OCI-LY1 (cell line): ENCODE data around the gene PKIG.
"Not testable (repeated sequence)": the region's sequence is repeated elsewhere in the genome, so short reads cannot be mapped to it uniquely, and the experiment has no call there.

Experiments
- H2AFZ ChIP-seq: fragments of 200-600 bp; sonication (generic), shearing (Covaris generic); 2 replicates; pipeline ENCODE4 v1.6.0; 2014; ENCODE audit warnings: antibody characterized with exemption, mild to moderate bottlenecking, low read length
- H3F3A ChIP-seq: fragments of 200-600 bp; sonication (generic), shearing (Covaris generic); 2 replicates; pipeline ENCODE4 v1.6.0; 2014; ENCODE audit warnings: mild to moderate bottlenecking, antibody characterized with exemption, low read length, moderate library complexity; ENCODE audit not compliant: insufficient read depth
- H3K27ac ChIP-seq: fragments of 200-600 bp; sonication (generic); 2 replicates; pipeline ENCODE4 v1.5.1; 2014; ENCODE audit warnings: low read length, mixed run types, mild to moderate bottlenecking, low read depth; ENCODE audit not compliant: poor library complexity, severe bottlenecking
- H3K27me3 ChIP-seq: fragments of 200-600 bp; sonication (generic); 2 replicates; pipeline ENCODE4 v1.6.0; 2014; ENCODE audit warnings: antibody characterized with exemption, mild to moderate bottlenecking, low read length, moderate library complexity; ENCODE audit not compliant: insufficient read depth
- H3K36me3 ChIP-seq: fragments of 200-600 bp; sonication (generic); 2 replicates; pipeline ENCODE4 v1.6.1; 2014; ENCODE audit warnings: mild to moderate bottlenecking, antibody characterized with exemption, low read length, moderate library complexity, mixed read lengths; ENCODE audit not compliant: insufficient read depth
- H3K4me1 ChIP-seq: fragments of 200-600 bp; sonication (generic); 2 replicates; pipeline ENCODE4 v1.5.1; 2014; ENCODE audit warnings: mild to moderate bottlenecking, low read length, moderate library complexity; ENCODE audit not compliant: insufficient read depth, severe bottlenecking
- H3K4me2 ChIP-seq: fragments of 200-600 bp; sonication (generic), shearing (Covaris generic); 2 replicates; pipeline ENCODE4 v1.6.1; 2014; ENCODE audit warnings: low read length
- H3K4me3 ChIP-seq: fragments of 200-600 bp; sonication (generic); 2 replicates; pipeline ENCODE4 v1.5.1; 2014; ENCODE audit warnings: low read length, low read depth, mild to moderate bottlenecking, mixed read lengths; ENCODE audit not compliant: poor library complexity, severe bottlenecking
- H3K79me2 ChIP-seq: fragments of 200-600 bp; shearing (Covaris generic); 2 replicates; pipeline ENCODE4 v1.6.1; 2016; ENCODE audit warnings: mixed run types, low read length, mixed read lengths; ENCODE audit not compliant: insufficient read depth
- H3K9ac ChIP-seq: fragments of 200-600 bp; sonication (generic), shearing (Covaris generic); 2 replicates; pipeline ENCODE4 v1.6.1; 2014; ENCODE audit warnings: mild to moderate bottlenecking, low read length, mixed read lengths
- H3K9me2 ChIP-seq: fragments of 200-600 bp; sonication (generic), shearing (Covaris generic); 2 replicates; pipeline ENCODE4 v1.6.1; 2014; ENCODE audit warnings: low read depth, mild to moderate bottlenecking, low read length, mixed read lengths
- H3K9me3 ChIP-seq: fragments of 200-600 bp; shearing (Covaris generic); 2 replicates; pipeline ENCODE4 v1.6.1; 2014; ENCODE audit warnings: low read length, mixed read lengths
- H4K20me1 ChIP-seq: fragments of 200-600 bp; sonication (generic), shearing (Covaris generic); 2 replicates; pipeline ENCODE4 v1.6.0; 2016; ENCODE audit warnings: mild to moderate bottlenecking, low read length; ENCODE audit not compliant: insufficient read depth
- CTCF ChIP-seq: fragments of 200-600 bp; sonication (generic), shearing (Covaris generic); IDR thresholded peaks from 2 replicates; pipeline ENCODE4 v1.5.1; 2017; ENCODE audit warnings: mild to moderate bottlenecking, antibody characterized with exemption, low read length, moderate library complexity, mixed read lengths
- EZH2 ChIP-seq: fragments of 200-600 bp; sonication (generic), shearing (Covaris generic); IDR thresholded peaks from 2 replicates; pipeline ENCODE4 v1.8.0; 2017; ENCODE audit warnings: borderline replicate concordance, mixed run types, mild to moderate bottlenecking, antibody characterized with exemption, low read length, moderate library complexity, mixed read lengths

Gene PKIG

GRCh38 chr20:44559302-44559701 is 23.1 kb upstream of the PKIG start:
- no peaks in the 10 kb centered on the region for H4K20me1 ChIP-seq
- no peaks in the 10 kb centered on the region for H3F3A ChIP-seq
- no peak overlapping the region for H3K4me2 ChIP-seq
- no peaks in the 10 kb centered on the region for H3K9me2 ChIP-seq
- H3K9me3 ChIP-seq: no peaks in the 10 kb centered on the region
- no peaks in the 10 kb centered on the region for H3K79me2 ChIP-seq
- no peak overlapping the region for H2AFZ ChIP-seq
- H3K36me3 ChIP-seq: no peaks in the 10 kb centered on the region
- no peak overlapping the region for H3K27ac ChIP-seq
- peaks cover 6% of the 10 kb centered on the region for H3K4me1 ChIP-seq
- no peaks in the 10 kb centered on the region for H3K27me3 ChIP-seq
- TF ChIP-seq EZH2: no peak
- TF ChIP-seq CTCF: no peak
- no peak overlapping the region for H3K4me3 ChIP-seq
- no peak overlapping the region for H3K9ac ChIP-seq

- Histone ChIP-seq H3K27me3 (no peaks in the 10 kb centered on the region), H3K9ac (no peak overlapping the region), H3K36me3 (no peaks in the 10 kb centered on the region), H3K4me1 (peaks cover 6% of the 10 kb centered on the region), H3K9me2 (no peaks in the 10 kb centered on the region), H4K20me1 (no peaks in the 10 kb centered on the region), H3K4me3 (no peak overlapping the region), H3K79me2 (no peaks in the 10 kb centered on the region), H3K4me2 (no peak overlapping the region), H3F3A (no peaks in the 10 kb centered on the region), H3K9me3 (no peaks in the 10 kb centered on the region), H2AFZ (no peak overlapping the region), H3K27ac (no peak overlapping the region)
- TF ChIP-seq EZH2 (no peak), CTCF (no peak)
Observed at GRCh38 chr20:44560229-44560628, 22.1 kb upstream of the PKIG start.

GRCh38 chr20:44560818-44561217 is 21.6 kb upstream of the PKIG start:
- H3K9me2 ChIP-seq, H3F3A ChIP-seq, H3K9me3 ChIP-seq, H3K4me3 ChIP-seq, H3K9ac ChIP-seq, H2AFZ ChIP-seq, H3K4me1 ChIP-seq, H3K4me2 ChIP-seq, H3K79me2 ChIP-seq, H3K36me3 ChIP-seq, H3K27me3 ChIP-seq, H4K20me1 ChIP-seq, H3K27ac ChIP-seq: not testable (repeated sequence)

DNA sequence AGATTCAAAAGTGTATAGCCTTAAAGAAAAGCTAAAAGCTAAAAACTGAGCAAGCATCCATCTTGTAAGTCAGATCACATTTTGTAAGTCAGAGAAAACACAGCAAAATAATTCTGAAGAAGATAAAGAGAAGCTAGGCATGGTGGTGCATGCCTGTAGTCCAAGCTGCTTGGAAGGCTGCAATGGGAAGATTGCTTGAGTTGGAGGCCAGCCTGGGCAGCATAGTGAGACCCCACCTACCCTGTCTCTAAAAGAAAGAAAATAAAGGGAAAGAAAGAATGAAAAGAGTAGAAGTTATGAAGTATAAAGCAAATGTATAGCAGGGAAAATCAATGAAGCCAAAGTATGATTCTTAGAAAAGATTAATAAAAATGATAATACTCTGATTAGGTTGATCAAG is 20.5 kb upstream of the PKIG start:
- Histone ChIP-seq H3K27ac (no peak overlapping the region), H3K79me2 (no peaks in the 10 kb centered on the region), H3K9ac (no peak overlapping the region), H3K27me3 (no peaks in the 10 kb centered on the region), H3K9me3 (no peaks in the 10 kb centered on the region), H3K4me2 (no peak overlapping the region), H2AFZ (no peak overlapping the region), H3K9me2 (no peaks in the 10 kb centered on the region), H3K4me1 (peaks cover 6% of the 10 kb centered on the region), H3K36me3 (no peaks in the 10 kb centered on the region), H3F3A (no peaks in the 10 kb centered on the region), H3K4me3 (no peak overlapping the region), H4K20me1 (no peaks in the 10 kb centered on the region)
- TF ChIP-seq EZH2: no peak
- no peak for TF ChIP-seq CTCF
